Lung (tissue), 12 donors: Measurements from ENCODE around the gene KCTD18. TPM values are rescaled to one million over a fixed set of nuclear protein-coding genes. Genes with fewer than 3 reads are reported as not detected.

ENCODE experiments used
- ATAC-seq: fragments of 200-7000 bp; cut with Tn5 transposase; one replicate; pipeline ENCODE4 v1.9.1; 2020; ENCODE audit warnings: moderate number of reproducible peaks; ENCODE audit not compliant: insufficient read depth, low FRiP score
- DNase-seq, 3 donors: peaks; one replicate each; pipeline ENCODE4 v3.0.0-alpha.2; 2013 to 2017
- H3K27ac ChIP-seq, 2 donors: one replicate each; pipeline ENCODE4 v1.5.1; 2013; ENCODE audit warnings: mild to moderate bottlenecking in 2 of 2, moderate library complexity in 2 of 2, control low read depth in 1 of 2, inconsistent platforms in 1 of 2, low read depth in 1 of 2, low read length in 1 of 2
- H3K27me3 ChIP-seq, 3 donors: one replicate each; pipeline ENCODE4 v1.5.1; 2013; ENCODE audit warnings: low read length in 2 of 3; ENCODE audit not compliant: control insufficient read depth in 3 of 3, insufficient read depth in 3 of 3
- H3K36me3 ChIP-seq, 4 donors: one replicate each; pipeline ENCODE4 v1.5.1; 2013; ENCODE audit warnings: low read length in 4 of 4, mild to moderate bottlenecking in 1 of 4, moderate library complexity in 1 of 4; ENCODE audit not compliant: control insufficient read depth in 4 of 4, insufficient read depth in 4 of 4
- H3K4me1 ChIP-seq, 5 donors: one replicate each; pipeline ENCODE4 v1.5.1; 2013; ENCODE audit warnings: low read length in 5 of 5, mild to moderate bottlenecking in 2 of 5, moderate library complexity in 1 of 5; ENCODE audit not compliant: control insufficient read depth in 5 of 5, insufficient read depth in 5 of 5
- H3K4me3 ChIP-seq: one replicate; pipeline ENCODE4 v1.5.1; 2013; ENCODE audit warnings: mild to moderate bottlenecking, control low read depth, moderate library complexity
- H3K9ac ChIP-seq, 2 donors: one replicate each; pipeline ENCODE4 v1.5.1; 2013; ENCODE audit warnings: low read length in 2 of 2, control low read depth in 1 of 2; ENCODE audit not compliant: insufficient read depth in 1 of 2
- H3K9me3 ChIP-seq, 4 donors: one replicate each; pipeline ENCODE4 v1.5.1; 2013; ENCODE audit warnings: low read length in 3 of 4, mild to moderate bottlenecking in 1 of 4, moderate library complexity in 1 of 4; ENCODE audit not compliant: control insufficient read depth in 4 of 4, insufficient read depth in 3 of 4
- CTCF ChIP-seq: IDR thresholded peaks from 2 replicates; pipeline ENCODE4 v1.5.1; 2012; ENCODE audit warnings: mild to moderate bottlenecking; ENCODE audit errors: control extremely low read depth, extremely low read depth
- WGBS, 2 donors: extraction: QIAGEN DNeasy Blood & Tissue Kit; methylation state at CpG; one replicate each; pipeline ENCODE4 v1.1.7; 2013; 5-methylcytosine and 5-hydroxymethylcytosine counted together
- polyA plus RNA-seq, 2 donors: library from polyadenylated mRNA; stranded (reverse); fragments of 200-250 nt; gene quantifications; one replicate each; pipeline ENCODE4 v1.2.1, GENCODE V29; 2013
- total RNA-seq, 2 donors: library from RNA; depleted of rRNA in 1 of 2; stranded (reverse); fragments of >200 nt in 1 of 2; gene quantifications; one replicate each; pipeline ENCODE4 v1.2.1, GENCODE V29; 2014 to 2021
- donor health status: control.
- donor health status: control.
- donor health status: Bipolar disorder and iron deficiency.
- donor health status: healthy.
- donor health status: DM: yes; HTN: yes; CAD: no.

KCTD18 gene
- total and polyA plus RNA-seq, 4 donors, result 6.8 to 21.6 (median 12.2) TPM

- H3K4me1 ChIP-seq, result peaks cover 0 to 8% (median 0%) of the 10 kb centered on the region in 5 donors
- no peaks in the 10 kb centered on the region for H3K27me3 ChIP-seq
- H3K4me3 ChIP-seq, result no peak overlapping the region
- no peaks in the 10 kb centered on the region for H3K9me3 ChIP-seq
- WGBS, 2 donors, result 28 to 50% methylated on average over 8 of the region's 8 CpGs
- H3K27ac ChIP-seq, result peak overlapping the region in 1 of 2 donors; percentile 15
- DNase-seq (peak in 1 of 3 donors; percentile 29), ATAC-seq (peak; percentile 32)
- peaks cover 0 to 14% (median 7%) of the 10 kb centered on the region in 4 donors for H3K36me3 ChIP-seq
- no peak overlapping the region for H3K9ac ChIP-seq
- no peak for TF ChIP-seq CTCF
Observed at GRCh38 chr2:200479692-200480265, 30.1 kb downstream of the KCTD18 start.

- Histone ChIP-seq H3K9ac (no peak overlapping the region), H3K4me3 (no peak overlapping the region), H3K27ac (no peak overlapping the region), H3K36me3 (peaks cover 0 to 18% (median 12%) of the 10 kb centered on the region in 4 donors), H3K27me3 (no peaks in the 10 kb centered on the region), H3K9me3 (no peaks in the 10 kb centered on the region), H3K4me1 (peaks cover 0 to 8% (median 0%) of the 10 kb centered on the region in 5 donors)
- no peak for TF ChIP-seq CTCF
- ATAC-seq (no peak), DNase-seq (no peak)
- 88 to 95% methylated on average over 21 of the region's 21 CpGs for WGBS, 2 donors
Observed at GRCh38 chr2:200477667-200478131, 32.2 kb downstream of the KCTD18 start.

- TF ChIP-seq CTCF, result no peak
- 87 to 91% methylated on average over 8 of the region's 8 CpGs for WGBS, 2 donors
- peaks cover 0 to 8% (median 0%) of the 10 kb centered on the region in 5 donors for H3K4me1 ChIP-seq
- peaks cover 0 to 22% (median 16%) of the 10 kb centered on the region in 4 donors for H3K36me3 ChIP-seq
- no peak overlapping the region for H3K27ac ChIP-seq
- no peak for ATAC-seq
- H3K9me3 ChIP-seq, result no peaks in the 10 kb centered on the region
- DNase-seq, result no peak
- no peak overlapping the region for H3K4me3 ChIP-seq
- H3K9ac ChIP-seq, result no peak overlapping the region
- no peaks in the 10 kb centered on the region for H3K27me3 ChIP-seq
Observed at GRCh38 chr2:200476836-200477235, 33.0 kb downstream of the KCTD18 start.

GRCh38 chr2:200475795-200476194 is 34.1 kb downstream of the KCTD18 start:
- Histone ChIP-seq H3K27me3 (no peaks in the 10 kb centered on the region), H3K9ac (no peak overlapping the region), H3K4me1 (peaks cover 0 to 8% (median 0%) of the 10 kb centered on the region in 5 donors), H3K9me3 (no peaks in the 10 kb centered on the region), H3K27ac (no peak overlapping the region), H3K36me3 (peaks cover 0 to 22% (median 16%) of the 10 kb centered on the region in 4 donors), H3K4me3 (no peak overlapping the region)
- ATAC-seq (no peak), DNase-seq (no peak)
- WGBS, 2 donors, result 97 to 98% methylated on average over 4 of the region's 4 CpGs
- TF ChIP-seq CTCF, result no peak
